ENCODE results near the gene TXNRD2.
"Not testable (repeated sequence)": the region's sequence is repeated elsewhere in the genome, so short reads cannot be mapped to it uniquely, and the experiment has no call there.

TXNRD2 gene

GRCh38 chr22:19885841-19886592 lies 55.6 kb downstream of the TXNRD2 start:
- TF ChIP-seq CTCF (IDR thresholded peaks at IDR 0.05; ENCODE audit: low read length) (no peak), EZH2 (optimal IDR thresholded peaks at IDR 0.05; ENCODE audit: low read depth, low read length) (no peak), EZH2phosphoT487 (IDR thresholded peaks at IDR 0.05; ENCODE audit: low read length) (no peak)
- H3K4me2 ChIP-seq (ENCODE audit: low read depth, low read length), result no peak overlapping the region
- H3K4me1 ChIP-seq (ENCODE audit: low read length), result peaks cover 6% of the 10 kb centered on the region
- no peaks in the 10 kb centered on the region for H3K9me2 ChIP-seq (replicated peaks; ENCODE audit: insufficient read depth, low read length)
- H3K27ac ChIP-seq (ENCODE audit: low read length), result no peak overlapping the region
- H2AFZ ChIP-seq (ENCODE audit: low read length), result no peak overlapping the region
- no peak overlapping the region for H3K9ac ChIP-seq (ENCODE audit: low read length)
- no peak overlapping the region for H3K4me3 ChIP-seq (ENCODE audit: low read length)
- no peaks in the 10 kb centered on the region for H3F3A ChIP-seq (ENCODE audit: insufficient read depth, low read length)
- H3K36me3 ChIP-seq (replicated peaks; ENCODE audit: insufficient read depth, low read length), result no peaks in the 10 kb centered on the region
- no peaks in the 10 kb centered on the region for H3K27me3 ChIP-seq (replicated peaks; ENCODE audit: insufficient read depth, low read length)
- H3K79me2 ChIP-seq (ENCODE audit: low read length), result no peaks in the 10 kb centered on the region
- DNase-seq, result no peak
- H3K9me3 ChIP-seq (replicated peaks; ENCODE audit: insufficient read depth, low read length), result no peaks in the 10 kb centered on the region
- no peaks in the 10 kb centered on the region for H4K20me1 ChIP-seq (ENCODE audit: insufficient read depth, low read length)

- Histone ChIP-seq H3K4me3 (ENCODE audit: low read length) (no peak overlapping the region), H2AFZ (ENCODE audit: low read length) (no peak overlapping the region), H3K9me3 (replicated peaks; ENCODE audit: insufficient read depth, low read length) (no peaks in the 10 kb centered on the region), H3K9me2 (replicated peaks; ENCODE audit: insufficient read depth, low read length) (no peaks in the 10 kb centered on the region), H3K9ac (ENCODE audit: low read length) (no peak overlapping the region), H3K27me3 (replicated peaks; ENCODE audit: insufficient read depth, low read length) (no peaks in the 10 kb centered on the region), H3K36me3 (replicated peaks; ENCODE audit: insufficient read depth, low read length) (no peaks in the 10 kb centered on the region), H3K79me2 (ENCODE audit: low read length) (no peaks in the 10 kb centered on the region), H3K27ac (ENCODE audit: low read length) (no peak overlapping the region), H3F3A (ENCODE audit: insufficient read depth, low read length) (no peaks in the 10 kb centered on the region), H3K4me1 (ENCODE audit: low read length) (no peaks in the 10 kb centered on the region), H3K4me2 (ENCODE audit: low read depth, low read length) (no peak overlapping the region), H4K20me1 (ENCODE audit: insufficient read depth, low read length) (no peaks in the 10 kb centered on the region)
- DNase-seq, result no peak
- TF ChIP-seq CTCF (IDR thresholded peaks at IDR 0.05; ENCODE audit: low read length), result no peak
- TF ChIP-seq EZH2phosphoT487 (IDR thresholded peaks at IDR 0.05; ENCODE audit: low read length), result no peak
- no peak for TF ChIP-seq EZH2 (optimal IDR thresholded peaks at IDR 0.05; ENCODE audit: low read depth, low read length)
Observed at GRCh38 chr22:19884954-19885751, 56.5 kb downstream of the TXNRD2 start.

GRCh38 chr22:19884161-19884953 lies 57.3 kb downstream of the TXNRD2 start:
- Histone ChIP-seq H3K9me3 (replicated peaks; ENCODE audit: insufficient read depth, low read length) (no peaks in the 10 kb centered on the region), H3K27ac (ENCODE audit: low read length) (no peak overlapping the region), H3K4me3 (ENCODE audit: low read length) (no peak overlapping the region), H3F3A (ENCODE audit: insufficient read depth, low read length) (no peaks in the 10 kb centered on the region), H3K9me2 (replicated peaks; ENCODE audit: insufficient read depth, low read length) (no peaks in the 10 kb centered on the region), H3K4me2 (ENCODE audit: low read depth, low read length) (no peak overlapping the region), H4K20me1 (ENCODE audit: insufficient read depth, low read length) (no peaks in the 10 kb centered on the region), H3K9ac (ENCODE audit: low read length) (no peak overlapping the region), H3K4me1 (ENCODE audit: low read length) (no peaks in the 10 kb centered on the region), H3K36me3 (replicated peaks; ENCODE audit: insufficient read depth, low read length) (no peaks in the 10 kb centered on the region), H2AFZ (ENCODE audit: low read length) (no peak overlapping the region), H3K79me2 (ENCODE audit: low read length) (no peaks in the 10 kb centered on the region), H3K27me3 (replicated peaks; ENCODE audit: insufficient read depth, low read length) (no peaks in the 10 kb centered on the region)
- no peak for TF ChIP-seq CTCF (IDR thresholded peaks at IDR 0.05; ENCODE audit: low read length)
- TF ChIP-seq EZH2phosphoT487 (IDR thresholded peaks at IDR 0.05; ENCODE audit: low read length), result no peak
- no peak for TF ChIP-seq EZH2 (optimal IDR thresholded peaks at IDR 0.05; ENCODE audit: low read depth, low read length)
- DNase-seq, result no peak

- H3K4me1 ChIP-seq (ENCODE audit: low read length); H4K20me1 ChIP-seq (ENCODE audit: insufficient read depth, low read length); H3K27me3 ChIP-seq (replicated peaks; ENCODE audit: insufficient read depth, low read length); H3K9me2 ChIP-seq (replicated peaks; ENCODE audit: insufficient read depth, low read length); H3K4me3 ChIP-seq (ENCODE audit: low read length); H3K4me2 ChIP-seq (ENCODE audit: low read depth, low read length); H3K9me3 ChIP-seq (replicated peaks; ENCODE audit: insufficient read depth, low read length); H3K9ac ChIP-seq (ENCODE audit: low read length); H3K36me3 ChIP-seq (replicated peaks; ENCODE audit: insufficient read depth, low read length); H2AFZ ChIP-seq (ENCODE audit: low read length); H3F3A ChIP-seq (ENCODE audit: insufficient read depth, low read length); H3K27ac ChIP-seq (ENCODE audit: low read length); H3K79me2 ChIP-seq (ENCODE audit: low read length); DNase-seq: not testable (repeated sequence)
Observed at GRCh38 chr22:19883446-19883845, 58.2 kb downstream of the TXNRD2 start.

Measured in MM.1S (cell line).